SIG-M5 treated with dmso at 0.1 percent for 504 hours (cell line): ENCODE results near the gene IGF1.
"Not testable (repeated sequence)": the region's sequence is repeated elsewhere in the genome, so short reads cannot be mapped to it uniquely, and the experiment has no call there.

Source experiments
- DNase-seq: peaks from one replicate; lab custom pipeline; 2025; ENCODE audit not compliant: unreplicated experiment; lab: John Stamatoyannopoulos, UW

IGF1 gene

GRCh38 chr12:102462795-102463465 is 17.4 kb downstream of the IGF1 start:
- DNase-seq: no peak

DNA sequence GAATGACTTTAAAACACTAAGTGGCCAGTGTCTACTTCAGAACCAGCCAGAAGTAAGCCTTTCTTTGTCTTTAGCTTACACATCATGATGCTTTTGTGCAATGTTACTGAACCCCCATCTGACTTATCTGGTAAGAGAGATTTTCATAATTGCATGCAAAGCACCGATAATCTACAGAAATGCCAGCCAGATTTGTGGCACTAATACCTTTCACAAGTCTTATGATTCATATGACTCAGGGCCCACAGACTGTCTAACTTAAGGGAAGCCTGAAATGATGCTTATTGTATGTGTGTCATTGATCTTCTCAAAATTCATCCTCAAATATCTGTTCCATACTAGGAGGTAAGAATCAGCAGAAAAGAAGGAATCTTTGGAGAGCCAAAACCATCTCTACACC is 18.0 kb downstream of the IGF1 start:
- no peak for DNase-seq

GRCh38 chr12:102461501-102461900 is 18.9 kb downstream of the IGF1 start:
- no peak for DNase-seq

DNA sequence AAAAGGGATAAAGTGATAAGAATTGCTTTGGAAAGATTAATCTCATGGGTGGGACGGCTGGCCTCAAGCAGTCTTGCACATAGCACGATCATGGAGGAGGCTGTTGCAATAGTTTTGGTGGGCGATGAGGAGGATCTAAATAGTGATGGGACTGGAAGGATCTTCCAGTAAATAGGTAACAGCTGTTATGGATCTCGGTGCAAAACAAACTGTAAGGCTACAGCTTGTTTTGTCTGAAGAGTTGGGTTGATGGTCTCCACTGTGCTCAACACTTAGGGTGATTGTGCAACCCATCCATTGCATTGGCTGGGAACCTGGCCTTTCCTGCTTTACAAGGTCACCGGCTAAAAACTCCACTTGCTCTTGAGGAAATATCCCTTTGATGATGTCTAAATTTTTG is 21.0 kb downstream of the IGF1 start:
- no peak for DNase-seq

DNA sequence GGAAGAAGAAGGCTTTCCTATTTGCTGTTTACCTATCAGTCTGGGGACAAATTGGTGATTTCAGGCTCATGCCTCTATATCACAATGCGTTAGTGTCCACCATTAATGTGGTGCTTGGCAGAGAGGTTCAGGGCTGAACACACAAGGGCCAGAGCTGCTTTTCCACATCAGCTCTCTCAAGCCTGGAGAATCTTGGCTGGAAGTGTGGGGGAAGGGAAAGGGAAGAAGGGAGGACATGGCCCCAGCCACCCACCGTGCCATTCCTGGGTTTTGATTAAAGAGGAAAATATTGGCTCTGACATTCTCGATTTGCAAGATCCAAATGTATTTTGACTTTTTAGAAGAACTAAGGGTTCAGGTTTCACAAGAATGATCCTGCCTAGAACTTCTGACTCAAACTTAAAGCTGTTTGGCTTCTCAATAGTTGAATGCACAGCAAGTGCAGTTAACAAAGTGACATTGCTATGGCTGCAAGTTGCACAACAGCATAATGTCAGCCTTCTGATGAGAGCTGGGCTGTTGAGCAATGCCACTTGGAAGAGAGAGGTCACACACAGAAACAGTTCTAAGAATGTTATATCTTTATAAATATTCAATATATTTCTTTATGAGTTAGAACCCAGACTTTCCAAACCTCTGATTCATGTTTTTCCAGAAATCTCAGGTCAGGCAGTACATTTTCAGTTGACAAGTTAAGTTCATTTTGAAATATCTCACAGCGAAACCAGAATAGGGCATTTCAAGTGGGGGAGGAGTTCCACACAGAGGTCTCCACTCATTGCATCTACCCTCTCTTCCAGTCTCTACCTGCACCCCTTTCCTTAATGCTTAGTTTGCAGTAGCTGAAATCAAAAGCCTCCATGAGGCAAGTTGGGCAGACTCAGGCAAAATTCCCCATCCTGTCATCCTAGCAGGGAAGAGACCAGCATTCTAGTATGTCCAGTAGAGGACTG is 25.3 kb downstream of the IGF1 start:
- peak; percentile 85 for DNase-seq

GRCh38 chr12:102454330-102454729 is 26.0 kb downstream of the IGF1 start:
- no peak for DNase-seq

DNA sequence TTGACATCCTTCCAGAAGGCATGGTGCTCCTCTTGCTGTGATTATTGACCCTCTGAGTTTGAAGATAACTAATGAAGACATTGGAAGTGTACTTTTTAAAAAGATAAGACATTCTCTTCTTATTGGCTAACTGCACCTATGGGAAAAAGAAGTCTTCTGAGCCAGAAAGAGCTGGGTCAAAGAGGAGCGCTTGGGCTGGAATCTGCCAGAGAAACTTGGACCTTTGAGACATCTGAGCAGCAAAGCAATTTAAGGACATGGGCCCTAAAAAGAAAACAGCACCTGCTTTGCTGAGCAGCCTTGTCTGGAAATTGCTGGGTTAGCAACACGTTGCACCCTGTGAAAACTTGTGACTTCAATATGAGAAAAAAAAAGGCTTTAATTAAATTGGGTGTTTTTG is 27.8 kb downstream of the IGF1 start:
- no peak for DNase-seq

- DNase-seq: not testable (repeated sequence)
Measured at GRCh38 chr12:102449018-102449417, 31.3 kb downstream of the IGF1 start.

- DNase-seq: not testable (repeated sequence)
Measured at GRCh38 chr12:102447426-102447825, 32.9 kb downstream of the IGF1 start.

DNA sequence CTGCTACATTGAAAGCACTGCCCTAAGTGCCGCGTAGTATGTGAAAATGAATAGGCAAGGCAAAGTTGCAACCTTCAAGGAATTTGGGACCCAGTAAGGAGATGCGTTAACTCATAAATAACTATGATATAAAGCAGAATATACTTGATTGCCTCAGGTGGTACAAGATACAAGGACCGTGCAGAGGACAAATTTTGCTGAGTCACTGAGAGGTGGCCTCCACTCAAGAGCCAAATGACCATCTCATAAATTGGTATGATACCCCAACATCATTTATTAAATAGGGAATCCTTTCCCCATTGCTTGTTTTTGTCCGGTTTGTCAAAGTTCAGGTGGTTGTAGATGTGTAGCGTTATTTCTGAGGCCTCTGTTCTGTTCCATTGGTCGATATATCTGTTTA is 35.7 kb downstream of the IGF1 start:
- no peak for DNase-seq

GRCh38 chr12:102444093-102444492 is 36.3 kb downstream of the IGF1 start:
- no peak for DNase-seq

- DNase-seq: peak; percentile 40
Measured at GRCh38 chr12:102441077-102441596, 39.2 kb downstream of the IGF1 start.

DNA sequence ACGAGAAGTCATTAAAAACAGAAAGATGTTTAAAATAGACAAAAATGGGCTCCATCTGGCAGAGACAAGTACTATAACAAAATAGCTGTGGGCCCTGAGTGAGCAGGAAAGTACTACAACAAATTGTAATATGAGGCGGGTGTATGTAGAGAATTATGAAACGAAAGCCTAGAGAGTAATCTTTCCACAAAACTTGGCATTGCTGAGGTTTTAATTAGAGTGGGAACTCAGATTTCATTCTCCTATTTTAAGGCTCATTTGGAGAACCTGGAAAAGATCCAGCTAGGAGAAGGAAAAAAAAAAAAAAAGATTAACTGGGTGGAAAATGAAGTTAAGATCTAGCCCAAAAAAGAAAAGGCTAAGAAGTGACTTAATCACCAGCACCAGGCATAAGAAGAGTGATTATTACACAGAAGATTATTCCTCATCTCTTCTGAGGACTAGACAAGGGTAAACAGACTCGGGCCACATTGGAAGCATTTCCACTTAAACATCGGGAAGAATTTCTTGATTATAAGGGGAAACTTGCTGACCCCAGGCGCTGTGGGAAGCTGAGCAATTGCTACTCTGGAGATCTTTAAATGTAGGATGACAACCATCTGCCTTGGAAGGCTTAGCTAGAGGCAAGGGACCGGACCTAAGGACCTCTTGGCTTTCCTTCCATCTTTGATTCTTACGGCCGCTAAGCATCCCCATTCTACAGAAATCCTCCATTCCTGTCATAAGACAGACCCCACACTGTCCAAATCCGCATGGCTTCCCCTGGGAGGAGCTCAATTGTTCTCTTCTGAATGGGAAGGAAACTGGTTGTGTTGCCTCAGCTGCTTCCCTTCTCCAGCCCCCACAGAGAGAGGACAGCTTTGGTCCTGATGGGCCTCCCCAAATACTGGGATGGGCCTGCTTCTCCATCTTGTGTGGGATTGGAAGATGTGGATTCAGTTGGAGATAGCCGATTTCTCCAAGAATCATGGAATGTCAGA is 40.6 kb downstream of the IGF1 start:
- DNase-seq: no peak

- DNase-seq: no peak
Measured at GRCh38 chr12:102438827-102439210, 41.5 kb downstream of the IGF1 start.

DNA sequence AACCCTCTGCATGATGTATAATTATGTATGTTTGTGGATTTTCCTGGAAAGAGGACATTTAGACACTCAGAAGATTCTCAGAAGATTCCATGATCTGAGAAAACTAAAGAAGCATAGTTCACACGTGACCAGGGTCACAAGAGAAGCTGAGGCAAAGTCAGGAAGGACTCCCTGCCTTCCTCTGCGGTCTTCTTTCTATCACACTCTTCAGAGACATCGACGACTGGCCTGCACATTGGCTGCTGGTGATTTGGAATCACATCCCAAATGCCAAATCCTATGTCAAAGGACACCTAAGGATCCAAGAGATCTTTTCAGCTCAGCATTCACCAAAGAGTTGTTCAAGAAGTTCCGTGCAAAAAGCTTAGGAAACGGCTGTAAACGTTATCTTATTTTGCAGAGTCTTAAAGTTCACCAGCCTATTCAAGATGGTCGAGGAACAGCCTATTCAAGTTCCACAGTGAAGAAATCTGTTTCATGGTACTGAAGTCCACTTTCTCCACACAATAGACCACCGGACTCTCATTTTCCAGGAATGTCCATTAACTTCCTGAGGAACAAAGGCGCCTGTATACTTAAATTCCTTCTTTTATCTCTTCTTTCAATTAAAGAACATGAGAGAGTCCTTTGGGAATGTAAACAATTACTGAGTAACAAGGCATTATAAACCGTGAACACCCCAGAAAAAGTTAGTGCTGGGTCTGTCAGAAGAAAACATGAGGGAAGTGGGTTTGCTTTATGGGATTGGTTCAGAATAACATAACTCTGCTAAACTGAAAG is 42.1 kb downstream of the IGF1 start:
- DNase-seq: no peak

GRCh38 chr12:102437511-102437910 is 42.9 kb downstream of the IGF1 start:
- DNase-seq: peak; percentile 34

DNA sequence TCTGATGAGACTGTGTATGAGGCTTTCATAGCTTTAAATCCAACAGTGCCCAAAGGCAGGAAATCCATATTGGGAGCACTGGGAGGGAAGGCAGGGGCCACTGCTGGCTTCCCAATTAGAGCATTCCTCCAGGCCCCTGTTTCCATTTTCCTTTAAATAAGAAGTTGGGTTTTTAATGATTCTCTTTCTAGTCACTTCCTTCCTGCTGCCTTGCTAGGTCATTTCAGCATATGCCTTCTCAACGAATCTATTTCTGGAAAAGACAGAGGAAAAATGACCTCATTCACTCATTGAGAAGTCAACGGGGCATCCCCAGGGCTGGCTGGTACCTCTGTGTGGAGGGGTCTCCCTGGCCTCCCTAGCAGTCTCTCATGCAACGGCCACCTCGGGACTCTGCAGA is 43.5 kb downstream of the IGF1 start:
- DNase-seq: peak; percentile 10

- no peak for DNase-seq
Measured at GRCh38 chr12:102435827-102436436, 44.4 kb downstream of the IGF1 start.

DNA sequence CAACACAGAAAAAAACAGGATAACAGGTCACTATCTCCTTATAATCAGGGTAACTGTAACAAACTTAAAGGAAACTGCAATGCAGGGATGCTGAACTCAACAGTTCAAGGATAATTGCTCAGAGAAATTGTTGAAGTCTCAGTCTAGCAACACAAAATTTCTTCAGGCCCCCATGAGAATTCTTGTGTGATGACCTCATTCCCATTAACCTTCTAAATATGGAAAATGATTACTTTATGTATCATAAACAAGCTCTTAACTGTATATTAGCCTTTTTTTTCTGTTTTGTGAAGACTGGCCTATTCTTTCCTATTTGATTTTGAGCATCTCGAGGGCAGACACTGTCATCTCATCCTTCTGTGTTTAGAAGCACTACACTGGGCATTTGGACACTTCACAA is 47.1 kb downstream of the IGF1 start:
- DNase-seq: no peak

DNA sequence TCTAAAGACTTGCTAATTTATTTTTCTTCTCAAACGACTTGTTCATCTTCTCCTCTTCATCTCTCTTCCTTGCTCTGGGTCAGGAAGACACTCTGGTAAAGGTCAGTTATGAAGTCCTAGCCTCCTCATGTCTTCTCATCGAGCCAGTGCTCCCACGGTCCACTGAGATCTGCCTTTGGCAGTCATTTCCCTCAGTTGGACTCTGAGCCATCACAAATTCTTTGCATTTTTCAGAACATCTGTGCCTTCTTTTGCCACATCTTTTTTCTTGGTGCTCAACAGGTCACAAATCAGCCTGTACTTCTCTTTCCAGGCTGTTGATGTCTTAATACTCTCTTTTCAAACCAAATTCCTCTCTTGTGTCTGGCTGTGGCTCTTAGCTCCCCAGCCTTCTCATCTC is 49.7 kb downstream of the IGF1 start:
- DNase-seq: no peak
